Measurements from ENCODE around the gene PLXNC1.

Gene PLXNC1

DNA sequence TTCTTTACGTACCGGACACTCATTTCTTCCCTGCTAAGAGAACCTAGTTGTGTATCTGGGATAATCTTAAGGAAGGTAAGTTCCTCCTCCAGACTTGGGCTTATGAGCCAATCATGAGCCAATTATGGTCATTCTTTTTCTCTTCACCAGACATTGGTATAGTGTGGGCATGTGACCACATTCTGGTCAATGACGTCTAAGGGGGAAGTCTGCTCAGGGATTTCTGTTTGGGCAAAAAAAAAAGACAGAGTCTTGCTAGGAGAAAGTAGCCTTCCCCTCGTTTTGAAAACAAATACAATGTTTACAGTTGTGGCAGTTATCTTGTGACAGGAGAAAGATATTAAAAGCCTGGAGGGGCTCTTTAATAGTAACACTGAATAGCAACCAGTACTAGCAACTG is 20.1 kb upstream of the PLXNC1 start:
- Histone ChIP-seq H3K27me3 (no peaks in the 10 kb centered on the region), H3K4me3 (no peak overlapping the region), H3K9ac (no peak overlapping the region), H3K4me2 (no peak overlapping the region), H3K9me3 (no peaks in the 10 kb centered on the region), H3K36me3 (no peaks in the 10 kb centered on the region), H3K27ac (no peak overlapping the region), H4K20me1 (no peaks in the 10 kb centered on the region), H3K4me1 (peaks cover 11% of the 10 kb centered on the region)
- no peak for TF ChIP-seq Cebpa-rat (IDR thresholded peaks at IDR 0.05)

DNA sequence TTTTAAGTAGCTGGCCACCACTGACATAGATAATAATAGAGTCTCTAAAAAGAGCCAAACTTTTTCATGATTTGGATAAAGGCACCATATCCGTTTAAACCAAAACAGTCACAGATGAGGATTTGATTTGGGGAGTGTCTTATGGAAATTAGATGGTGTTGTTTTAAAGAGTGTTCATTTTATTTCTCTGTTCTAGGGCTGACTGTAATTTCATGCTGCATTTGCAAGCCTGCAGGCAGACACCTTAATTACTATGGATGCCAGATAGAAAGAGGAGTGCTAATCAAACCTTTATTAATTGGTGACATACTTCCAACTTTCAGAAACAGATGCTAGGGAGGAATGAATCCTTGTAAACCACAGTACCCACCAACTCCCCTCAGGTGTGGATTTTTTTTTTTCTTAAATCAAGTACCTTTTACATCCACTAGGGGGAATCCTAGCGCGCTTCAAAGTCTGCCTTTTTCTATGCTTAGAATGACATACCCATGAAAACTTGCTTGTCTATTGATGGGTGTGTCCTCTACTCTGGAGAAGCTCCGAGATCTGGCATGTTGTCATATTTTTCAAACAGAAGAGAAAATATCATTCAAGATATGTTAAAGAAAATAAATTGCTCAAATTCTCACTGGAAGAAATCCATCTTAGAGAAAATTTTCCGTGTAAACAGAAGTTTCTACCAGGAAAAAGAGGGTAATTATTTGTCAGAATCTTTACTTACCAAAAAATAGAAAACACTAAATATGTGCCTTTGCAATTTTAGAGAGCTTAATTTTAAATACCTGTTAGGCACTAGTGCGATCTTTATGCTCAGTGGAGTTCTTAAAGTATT is 14.2 kb upstream of the PLXNC1 start:
- no peak overlapping the region for H3K4me3 ChIP-seq
- no peaks in the 10 kb centered on the region for H3K4me1 ChIP-seq
- no peak overlapping the region for H3K9ac ChIP-seq
- no peaks in the 10 kb centered on the region for H3K36me3 ChIP-seq
- no peaks in the 10 kb centered on the region for H4K20me1 ChIP-seq
- H3K9me3 ChIP-seq: no peaks in the 10 kb centered on the region
- no peak overlapping the region for H3K4me2 ChIP-seq
- TF ChIP-seq Cebpa-rat (IDR thresholded peaks at IDR 0.05): no peak
- H3K27me3 ChIP-seq: no peaks in the 10 kb centered on the region
- H3K27ac ChIP-seq: no peak overlapping the region

DNA sequence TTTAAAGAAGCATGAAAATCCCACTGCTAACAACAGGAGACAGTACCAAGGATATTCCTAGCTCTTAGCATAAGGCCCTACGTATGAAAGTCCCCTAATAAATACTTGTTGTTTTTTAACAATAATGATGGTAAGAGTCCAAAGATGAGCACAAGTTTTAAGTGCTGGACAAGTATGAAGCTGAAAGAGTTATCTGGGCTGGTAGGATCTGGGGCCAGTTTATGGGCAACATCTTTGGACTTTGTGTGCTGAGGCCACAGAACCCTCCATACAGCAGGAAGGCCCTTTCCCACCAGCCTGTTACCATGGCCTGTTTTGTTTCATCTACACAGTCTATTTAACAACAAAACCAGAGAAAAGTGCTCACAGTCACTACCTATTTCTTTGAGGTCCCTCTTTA is 12.5 kb upstream of the PLXNC1 start:
- no peak overlapping the region for H3K4me3 ChIP-seq
- no peak for TF ChIP-seq Cebpa-rat (IDR thresholded peaks at IDR 0.05)
- no peaks in the 10 kb centered on the region for H3K27me3 ChIP-seq
- no peaks in the 10 kb centered on the region for H4K20me1 ChIP-seq
- H3K36me3 ChIP-seq: no peaks in the 10 kb centered on the region
- H3K27ac ChIP-seq: no peak overlapping the region
- no peaks in the 10 kb centered on the region for H3K4me1 ChIP-seq
- H3K9me3 ChIP-seq: no peaks in the 10 kb centered on the region
- H3K9ac ChIP-seq: no peak overlapping the region
- no peak overlapping the region for H3K4me2 ChIP-seq

DNA sequence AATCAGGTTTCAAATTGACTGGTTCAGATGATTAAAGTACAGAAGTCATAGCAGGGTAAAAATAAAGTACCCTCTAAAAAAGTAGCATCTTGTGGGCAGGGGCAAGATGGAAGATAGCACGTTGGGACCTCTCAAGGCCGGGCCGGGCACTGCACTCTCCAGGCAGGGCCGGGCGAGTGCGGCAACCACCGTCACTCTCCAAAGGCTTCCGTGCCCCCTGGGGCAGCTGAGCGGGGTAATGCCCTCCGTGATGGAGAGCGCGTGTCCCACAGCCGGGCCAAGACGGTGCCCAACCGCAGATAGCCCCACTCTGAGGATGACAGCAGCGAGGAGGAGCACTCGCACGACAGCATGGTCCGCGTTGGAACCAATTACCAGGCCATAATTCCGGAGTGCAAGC is 8.6 kb upstream of the PLXNC1 start:
- Histone ChIP-seq H3K4me1 (peaks cover 5% of the 10 kb centered on the region; the same call in 1 of the 2 replicates), H3K4me2 (no peak overlapping the region), H3K27ac (no peak overlapping the region), H3K36me3 (no peaks in the 10 kb centered on the region), H3K4me3 (no peak overlapping the region), H3K9ac (no peak overlapping the region), H3K9me3 (no peaks in the 10 kb centered on the region), H3K27me3 (no peaks in the 10 kb centered on the region), H4K20me1 (no peaks in the 10 kb centered on the region)
- no peak for TF ChIP-seq Cebpa-rat (IDR thresholded peaks at IDR 0.05)

DNA sequence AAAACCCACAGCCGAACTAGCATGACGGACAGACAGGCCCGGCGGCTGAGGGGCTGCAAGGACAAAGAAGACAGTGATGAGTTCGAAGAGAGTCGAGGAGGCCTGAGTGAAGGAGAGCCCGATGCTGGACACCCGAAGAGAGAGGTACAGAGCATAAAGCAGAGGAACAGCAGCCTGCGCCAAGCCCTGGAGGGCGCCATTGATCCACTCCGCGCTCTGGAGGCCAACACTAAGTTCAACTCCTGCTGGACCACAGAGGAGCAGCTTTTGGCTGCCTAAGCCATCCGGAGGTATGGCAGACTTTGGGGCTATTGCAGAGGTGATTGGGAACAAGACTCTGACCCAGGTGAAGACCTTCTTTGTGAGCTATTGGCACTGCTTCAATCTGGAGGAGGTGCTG is 7.8 kb upstream of the PLXNC1 start:
- Histone ChIP-seq H4K20me1 (no peaks in the 10 kb centered on the region), H3K9ac (no peak overlapping the region), H3K4me1 (peaks cover 5% of the 10 kb centered on the region; the same call in 1 of the 2 replicates), H3K27ac (no peak overlapping the region), H3K36me3 (no peaks in the 10 kb centered on the region), H3K27me3 (no peaks in the 10 kb centered on the region; the same call in 1 of the 2 replicates), H3K9me3 (no peaks in the 10 kb centered on the region), H3K4me2 (no peak overlapping the region), H3K4me3 (no peak overlapping the region)
- no peak for TF ChIP-seq Cebpa-rat (IDR thresholded peaks at IDR 0.05)

DNA sequence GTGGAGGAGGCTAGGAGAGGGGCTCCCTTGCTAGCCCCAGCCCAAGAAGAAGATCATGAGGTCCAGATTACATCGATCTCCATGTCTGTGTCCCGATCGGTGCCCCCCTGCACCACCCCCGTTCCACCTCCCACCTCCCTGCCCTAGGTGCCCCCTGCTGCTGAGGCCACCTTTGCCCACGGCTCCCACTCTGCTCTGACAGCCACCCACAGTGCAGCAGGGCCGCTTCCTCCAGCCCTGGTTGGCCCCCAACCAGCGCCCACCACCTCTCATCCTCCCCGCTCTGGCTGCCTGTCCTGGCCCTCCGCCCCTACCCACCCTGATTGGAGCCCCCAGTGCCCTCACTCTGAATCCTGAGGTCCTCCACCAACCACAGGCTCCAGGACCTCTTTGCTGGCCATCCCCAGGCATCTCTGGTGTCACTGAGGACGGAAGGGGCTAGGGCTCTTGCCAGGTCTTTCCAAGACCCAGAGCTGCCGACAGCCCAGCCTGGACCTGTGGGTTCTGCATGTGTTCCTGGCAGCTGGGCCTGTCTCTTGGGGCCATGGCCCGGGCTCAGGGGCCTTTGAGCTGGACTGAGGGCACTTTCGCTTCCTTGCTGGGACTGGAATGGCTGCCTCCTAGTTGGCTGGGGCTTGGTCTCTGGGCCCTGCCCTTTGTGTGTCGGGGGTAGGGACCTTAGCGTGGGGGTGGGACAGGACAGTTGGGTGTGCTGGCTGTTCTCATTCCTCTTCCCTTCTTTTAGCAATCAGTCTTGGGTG is 7.2 kb upstream of the PLXNC1 start:
- no peak overlapping the region for H3K9ac ChIP-seq
- no peak overlapping the region for H3K4me3 ChIP-seq
- H3K36me3 ChIP-seq: no peaks in the 10 kb centered on the region
- peaks cover 5% of the 10 kb centered on the region; the same call in 1 of the 2 replicates for H3K4me1 ChIP-seq
- no peaks in the 10 kb centered on the region for H3K9me3 ChIP-seq
- H3K27ac ChIP-seq: no peak overlapping the region
- H3K4me2 ChIP-seq: peak overlapping the region; percentile 19; the same call in 1 of the 2 replicates
- no peaks in the 10 kb centered on the region for H4K20me1 ChIP-seq
- no peak for TF ChIP-seq Cebpa-rat (IDR thresholded peaks at IDR 0.05)
- H3K27me3 ChIP-seq: peaks cover 6% of the 10 kb centered on the region

DNA sequence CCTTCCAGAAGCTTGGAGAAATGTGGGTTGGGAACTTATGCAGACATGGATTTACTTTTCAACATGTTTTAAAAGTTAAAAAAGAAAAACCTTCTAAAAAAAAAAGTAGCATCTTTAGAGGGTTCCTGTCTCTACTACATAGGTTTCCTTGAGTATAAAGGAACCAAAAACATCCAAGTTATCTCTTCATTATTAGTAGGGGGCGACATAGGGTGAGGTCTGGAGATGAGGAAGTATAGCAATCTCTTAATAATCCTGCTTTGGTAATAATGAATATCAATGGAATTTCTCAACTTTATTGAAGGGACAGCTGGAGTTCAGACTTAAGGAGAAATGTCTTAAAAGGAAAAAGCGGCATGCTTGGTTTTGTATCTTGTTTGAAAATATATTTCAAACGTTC is 6.5 kb upstream of the PLXNC1 start:
- Histone ChIP-seq H3K27me3 (peaks cover 13% of the 10 kb centered on the region), H3K9me3 (no peaks in the 10 kb centered on the region), H3K4me1 (peaks cover 6% of the 10 kb centered on the region; the same call in 1 of the 2 replicates), H3K4me3 (no peak overlapping the region), H3K27ac (no peak overlapping the region), H3K4me2 (no peak overlapping the region), H4K20me1 (0 out of 2 replicates have a peak, but pooled peaks cover under 1% of the 10 kb centered on the region), H3K9ac (no peak overlapping the region), H3K36me3 (no peaks in the 10 kb centered on the region)
- no peak for TF ChIP-seq Cebpa-rat (IDR thresholded peaks at IDR 0.05)

DNA sequence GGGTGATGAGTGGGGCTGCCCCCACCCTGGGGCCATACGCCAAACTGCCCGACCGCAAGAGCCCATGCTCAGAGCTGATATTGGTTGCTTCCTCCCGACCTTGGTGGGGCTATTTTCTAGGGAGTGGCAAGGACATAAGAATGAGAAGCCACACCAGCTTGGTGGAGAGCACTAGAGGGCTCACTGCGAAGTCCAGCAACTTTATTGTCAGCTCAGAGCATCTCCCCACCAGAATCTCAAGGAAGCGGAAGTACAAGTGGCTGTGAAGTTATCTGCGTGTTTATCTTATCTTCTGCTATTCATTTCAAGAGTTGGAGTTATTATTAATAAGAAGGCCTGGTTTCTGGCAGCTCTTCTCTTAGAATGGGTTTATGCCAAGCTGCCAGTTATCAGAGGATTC is 4.9 kb upstream of the PLXNC1 start:
- Histone ChIP-seq H4K20me1 (0 out of 2 replicates have a peak, but pooled peaks cover 5% of the 10 kb centered on the region), H3K9me3 (no peaks in the 10 kb centered on the region), H3K36me3 (no peaks in the 10 kb centered on the region), H3K9ac (no peak overlapping the region), H3K27me3 (peaks cover 27% of the 10 kb centered on the region), H3K4me2 (no peak overlapping the region), H3K4me1 (peaks cover 17% of the 10 kb centered on the region), H3K4me3 (no peak overlapping the region), H3K27ac (no peak overlapping the region)
- no peak for TF ChIP-seq Cebpa-rat (IDR thresholded peaks at IDR 0.05)

DNA sequence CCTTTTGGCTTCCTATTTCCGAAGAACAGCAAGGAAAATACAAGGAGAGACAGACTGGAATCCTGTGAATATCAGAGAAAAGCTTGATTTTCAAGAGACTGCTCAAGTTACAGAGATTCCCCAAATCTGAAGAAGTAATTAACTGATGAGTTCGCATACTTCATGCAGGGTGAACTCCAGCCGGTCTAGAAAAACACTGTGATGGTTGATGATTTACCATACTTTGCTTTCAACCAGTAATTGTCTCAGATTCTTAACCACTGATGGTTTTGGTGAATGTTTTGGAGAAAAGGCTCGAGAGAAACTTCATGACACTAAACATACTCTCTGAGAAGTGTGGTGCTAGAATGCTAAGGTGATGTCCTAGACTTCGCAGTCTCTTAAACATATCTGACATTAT is 4.4 kb upstream of the PLXNC1 start:
- peaks cover 17% of the 10 kb centered on the region for H3K4me1 ChIP-seq
- H3K36me3 ChIP-seq: no peaks in the 10 kb centered on the region
- no peaks in the 10 kb centered on the region for H3K9me3 ChIP-seq
- peaks cover 31% of the 10 kb centered on the region for H3K27me3 ChIP-seq
- H4K20me1 ChIP-seq: peaks cover 5% of the 10 kb centered on the region; the same call in 1 of the 2 replicates
- no peak overlapping the region for H3K9ac ChIP-seq
- no peak overlapping the region for H3K4me2 ChIP-seq
- no peak overlapping the region for H3K4me3 ChIP-seq
- no peak for TF ChIP-seq Cebpa-rat (IDR thresholded peaks at IDR 0.05)
- H3K27ac ChIP-seq: no peak overlapping the region

DNA sequence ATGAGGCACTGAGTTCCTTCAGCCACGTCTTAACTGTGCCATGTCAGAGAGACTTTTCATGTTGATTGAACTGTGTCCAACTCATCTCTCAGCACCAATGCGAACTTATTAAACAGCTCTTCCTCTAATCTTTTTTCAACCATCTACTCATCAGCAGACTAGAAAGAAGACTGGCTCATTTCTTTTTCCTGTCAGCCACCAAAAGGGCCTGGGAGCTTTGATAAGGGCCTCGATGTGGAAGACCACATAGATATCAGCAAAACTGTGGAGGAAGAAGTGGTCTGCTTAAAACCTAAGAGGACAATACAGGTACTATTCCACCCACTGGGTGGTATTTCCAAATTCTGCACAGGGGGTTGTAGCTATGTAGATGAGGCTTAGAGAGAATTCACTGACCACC is 3.6 kb upstream of the PLXNC1 start:
- H3K27ac ChIP-seq: no peak overlapping the region
- peaks cover 24% of the 10 kb centered on the region for H3K4me1 ChIP-seq
- H4K20me1 ChIP-seq: peaks cover 14% of the 10 kb centered on the region
- H3K4me3 ChIP-seq: no peak overlapping the region
- H3K9ac ChIP-seq: no peak overlapping the region
- H3K36me3 ChIP-seq: no peaks in the 10 kb centered on the region
- H3K4me2 ChIP-seq: no peak overlapping the region
- peaks cover 40% of the 10 kb centered on the region for H3K27me3 ChIP-seq
- no peak for TF ChIP-seq Cebpa-rat (IDR thresholded peaks at IDR 0.05)
- H3K9me3 ChIP-seq: no peaks in the 10 kb centered on the region
